ENCODE data around the gene CELF1. TPM values are rescaled to one million over a fixed set of nuclear protein-coding genes. Genes with fewer than 3 reads are reported as not detected.
"Not testable (repeated sequence)": the region's sequence is repeated elsewhere in the genome, so short reads cannot be mapped to it uniquely, and the experiment has no call there.

CELF1 gene
- total RNA-seq, 1 donor from 2014 or later, result 136 TPM

GRCh38 chr11:47527186-47527585 lies 25.7 kb downstream of the CELF1 start:
- CTCF ChIA-PET, result no interaction called here
- DNase-seq (no peak), ATAC-seq (ENCODE audit: low read depth) (no peak)
- no peaks in the 10 kb centered on the region for H3K9me3 Mint-ChIP-seq
- H3K27ac Mint-ChIP-seq, result no peak overlapping the region
- no peak overlapping the region for H3K4me3 Mint-ChIP-seq
- peaks cover 52% of the 10 kb centered on the region for H3K4me1 Mint-ChIP-seq
- POLR2A ChIA-PET, result no interaction called here
- H3K36me3 Mint-ChIP-seq (ENCODE audit: low read depth), result peaks cover 25% of the 10 kb centered on the region
- TF ChIP-seq CTCF (IDR thresholded peaks at IDR 0.05), result no peak
- intact Hi-C loops (cut with micrococcal nuclease), result no loop called here
- H3K27me3 Mint-ChIP-seq, result no peaks in the 10 kb centered on the region

GRCh38 chr11:47526032-47526431 lies 26.9 kb downstream of the CELF1 start:
- intact Hi-C loops (cut with micrococcal nuclease); CTCF ChIA-PET; H3K4me3 Mint-ChIP-seq; DNase-seq; ATAC-seq (ENCODE audit: low read depth); H3K9me3 Mint-ChIP-seq; H3K27me3 Mint-ChIP-seq: not testable (repeated sequence)
- Mint-ChIP-seq H3K36me3 (ENCODE audit: low read depth) (peaks cover 23% of the 10 kb centered on the region), H3K4me1 (peaks cover 59% of the 10 kb centered on the region), H3K27ac (peak overlapping the region; percentile 82)
- POLR2A ChIA-PET, result interaction anchor here (0.6 to 1.0 kb wide), 4 partner anchors 9 to 132 kb away, joined by 3 to 15 read pairs (median 4); no protein-coding TSS in a partner anchor

- no peak for TF ChIP-seq CTCF (IDR thresholded peaks at IDR 0.05)
- Mint-ChIP-seq H3K27ac (peak overlapping the region; percentile 85), H3K27me3 (no peaks in the 10 kb centered on the region), H3K36me3 (ENCODE audit: low read depth) (peaks cover 19% of the 10 kb centered on the region), H3K4me3 (peak overlapping the region; percentile 65), H3K9me3 (no peaks in the 10 kb centered on the region), H3K4me1 (peaks cover 62% of the 10 kb centered on the region)
- ChIA-PET POLR2A (interaction anchor here (1.2 to 1.5 kb wide), 2 partner anchors 29 to 54 kb away, joined by 3 to 5 read pairs; partner anchors contain the start of gene CELF1), CTCF (no interaction called here)
- DNase-seq (no peak), ATAC-seq (ENCODE audit: low read depth) (peak; percentile 13)
- intact Hi-C loops (cut with micrococcal nuclease), result loop anchor here (1.0 kb wide), 1 partner anchor 9 kb away; no protein-coding TSS in a partner anchor
These were observed 28.5 kb downstream of the CELF1 start for GRCh38 chr11:47524291-47524874.

GRCh38 chr11:47523490-47524225 lies 29.3 kb downstream of the CELF1 start:
- intact Hi-C loops (cut with micrococcal nuclease), result loop anchor here (1.0 kb wide), 1 partner anchor 8 kb away; no protein-coding TSS in a partner anchor
- Mint-ChIP-seq H3K27me3 (no peaks in the 10 kb centered on the region), H3K9me3 (no peaks in the 10 kb centered on the region), H3K4me3 (peak overlapping the region; percentile 65), H3K27ac (peak overlapping the region; percentile 85), H3K36me3 (ENCODE audit: low read depth) (peaks cover 22% of the 10 kb centered on the region), H3K4me1 (peaks cover 68% of the 10 kb centered on the region)
- ChIA-PET CTCF (no interaction called here), POLR2A (interaction anchor here (0.6 to 1.2 kb wide), 3 partner anchors 10 to 55 kb away, joined by 3 to 6 read pairs (median 4); no protein-coding TSS in a partner anchor)
- DNase-seq, result no peak
- TF ChIP-seq CTCF (IDR thresholded peaks at IDR 0.05), result no peak
- ATAC-seq (ENCODE audit: low read depth), result peak; percentile 80

- DNase-seq, result no peak
- Mint-ChIP-seq H3K27ac (peak overlapping the region; percentile 78), H3K4me1 (peaks cover 77% of the 10 kb centered on the region), H3K4me3 (peak overlapping the region; percentile 12), H3K36me3 (ENCODE audit: low read depth) (peaks cover 13% of the 10 kb centered on the region), H3K9me3 (no peaks in the 10 kb centered on the region), H3K27me3 (no peaks in the 10 kb centered on the region)
- intact Hi-C loops (cut with micrococcal nuclease), result no loop called here
- POLR2A ChIA-PET, result interaction anchor here (0.6 to 1.0 kb wide), 4 partner anchors 18 to 151 kb away, joined by 3 to 6 read pairs (median 5); no protein-coding TSS in a partner anchor
- TF ChIP-seq CTCF (IDR thresholded peaks at IDR 0.05), result no peak
- CTCF ChIA-PET, result no interaction called here
- ATAC-seq (ENCODE audit: low read depth), result no peak
These were observed 34.5 kb downstream of the CELF1 start for GRCh38 chr11:47518212-47518964.
